ENCODE data around the gene SLC24A3.

DNA sequence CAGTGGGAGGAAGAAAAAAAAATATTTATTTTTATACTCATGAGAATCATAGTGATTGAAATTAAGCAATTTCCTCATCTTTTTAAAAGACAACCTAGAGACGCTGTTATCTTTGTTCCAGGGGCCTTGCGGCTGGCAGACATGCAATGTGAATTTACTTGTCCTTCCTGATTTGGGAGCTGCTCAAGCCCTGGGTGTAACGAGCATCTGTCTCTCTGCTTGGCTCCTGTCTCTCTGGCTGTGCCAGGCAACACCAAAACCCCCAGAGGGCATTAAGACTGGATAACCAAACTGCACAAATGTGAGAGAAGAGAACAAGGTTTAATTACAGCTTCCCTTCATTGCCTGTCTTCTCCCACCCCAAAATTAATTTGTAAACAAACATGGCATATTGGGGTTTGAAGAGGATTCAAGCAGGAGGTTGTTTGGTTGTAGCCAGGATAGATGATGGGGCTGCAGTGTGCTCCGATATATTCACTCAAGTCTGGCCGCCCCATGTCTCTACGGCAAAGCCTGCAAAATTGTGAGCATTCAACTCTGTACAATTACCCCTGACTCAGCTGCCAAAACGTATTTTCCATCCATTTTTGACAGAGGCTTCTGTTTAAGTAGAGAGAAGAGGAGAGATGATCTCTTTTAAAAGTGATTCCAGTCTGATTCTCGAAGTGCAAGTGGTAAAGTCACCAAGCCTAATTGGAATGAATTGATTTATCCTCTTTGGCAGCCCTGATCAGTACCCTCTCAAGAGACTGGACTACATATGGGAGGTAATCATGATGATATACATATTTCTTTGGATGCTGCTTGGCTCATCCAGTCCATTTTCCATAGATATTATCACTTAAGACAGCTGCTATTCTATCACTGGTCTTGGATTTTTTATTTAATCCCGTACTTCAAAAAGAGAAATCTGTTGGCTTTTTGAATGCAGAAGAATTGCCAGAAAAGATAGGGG, 170.2 kb downstream of the SLC24A3 start:
- TF ChIP-seq POLR2A (IDR thresholded peaks at IDR 0.05): no peak
- TF ChIP-seq, protein P1, sequence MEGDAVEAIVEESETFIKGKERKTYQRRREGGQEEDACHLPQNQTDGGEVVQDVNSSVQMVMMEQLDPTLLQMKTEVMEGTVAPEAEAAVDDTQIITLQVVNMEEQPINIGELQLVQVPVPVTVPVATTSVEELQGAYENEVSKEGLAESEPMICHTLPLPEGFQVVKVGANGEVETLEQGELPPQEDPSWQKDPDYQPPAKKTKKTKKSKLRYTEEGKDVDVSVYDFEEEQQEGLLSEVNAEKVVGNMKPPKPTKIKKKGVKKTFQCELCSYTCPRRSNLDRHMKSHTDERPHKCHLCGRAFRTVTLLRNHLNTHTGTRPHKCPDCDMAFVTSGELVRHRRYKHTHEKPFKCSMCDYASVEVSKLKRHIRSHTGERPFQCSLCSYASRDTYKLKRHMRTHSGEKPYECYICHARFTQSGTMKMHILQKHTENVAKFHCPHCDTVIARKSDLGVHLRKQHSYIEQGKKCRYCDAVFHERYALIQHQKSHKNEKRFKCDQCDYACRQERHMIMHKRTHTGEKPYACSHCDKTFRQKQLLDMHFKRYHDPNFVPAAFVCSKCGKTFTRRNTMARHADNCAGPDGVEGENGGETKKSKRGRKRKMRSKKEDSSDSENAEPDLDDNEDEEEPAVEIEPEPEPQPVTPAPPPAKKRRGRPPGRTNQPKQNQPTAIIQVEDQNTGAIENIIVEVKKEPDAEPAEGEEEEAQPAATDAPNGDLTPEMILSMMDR (IDR thresholded peaks at IDR 0.05): no peak
